Measurements from ENCODE around the gene HS2ST1.

Gene HS2ST1

DNA sequence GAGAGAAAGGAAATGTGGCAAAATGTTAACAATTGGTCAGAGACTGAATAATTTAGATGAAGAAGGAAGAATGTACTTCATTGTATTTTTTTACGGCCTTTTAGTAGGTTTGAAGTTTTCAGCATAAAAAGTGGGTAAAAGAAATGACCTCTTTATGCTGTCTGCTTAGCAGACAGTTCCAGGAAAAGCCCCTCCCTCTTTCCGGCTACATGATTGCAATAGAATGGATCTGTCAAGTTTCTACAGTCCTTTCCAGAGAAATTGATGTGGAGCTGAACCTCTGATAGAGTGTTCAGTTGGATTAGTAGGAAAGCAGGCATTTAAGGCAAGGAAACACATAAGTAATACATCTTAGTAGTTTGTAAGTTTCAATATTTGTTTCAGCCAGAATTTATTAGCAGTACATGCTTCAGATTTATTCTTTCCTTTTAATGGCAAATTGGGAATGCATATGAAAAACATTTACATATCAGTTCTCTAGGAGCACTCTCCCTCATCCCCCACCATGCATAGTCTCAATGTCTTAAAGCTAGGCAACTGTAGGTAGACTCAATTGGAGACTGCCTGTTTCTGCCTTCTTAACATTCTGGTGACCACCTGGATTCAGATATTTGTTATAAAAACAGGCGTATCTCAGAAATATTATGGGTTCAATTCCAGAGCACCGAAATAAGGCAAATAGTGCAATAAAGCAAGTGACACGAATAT is 36.4 kb downstream of the HS2ST1 start:
- H3K9me3 ChIP-seq (ENCODE audit: control insufficient read depth, insufficient read depth, low read depth, low read length), result no peaks in the 10 kb centered on the region
- peak; percentile 43; the same call in 1 of the 2 replicates for TF ChIP-seq ZBTB17 (tag by site-specific recombination; IDR thresholded peaks at IDR 0.05)
- TF ChIP-seq, protein P1, sequence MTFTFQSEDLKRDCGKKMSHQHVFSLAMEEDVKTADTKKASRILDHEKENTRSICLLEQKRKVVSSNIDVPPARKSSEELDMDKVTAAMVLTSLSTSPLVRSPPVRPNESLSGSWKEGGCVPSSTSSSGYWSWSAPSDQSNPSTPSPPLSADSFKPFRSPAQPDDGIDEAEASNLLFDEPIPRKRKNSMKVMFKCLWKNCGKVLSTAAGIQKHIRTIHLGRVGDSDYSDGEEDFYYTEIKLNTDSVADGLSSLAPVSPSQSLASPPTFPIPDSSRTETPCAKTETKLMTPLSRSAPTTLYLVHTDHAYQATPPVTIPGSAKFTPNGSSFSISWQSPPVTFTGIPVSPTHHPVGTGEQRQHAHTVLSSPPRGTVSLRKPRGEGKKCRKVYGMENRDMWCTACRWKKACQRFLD (tag by site-specific recombination; IDR thresholded peaks at IDR 0.05), result no peak
- CTCF ChIA-PET, result interaction anchor here (0.5 kb wide), 1 partner anchor 123 kb away, joined by 4 read pairs; no protein-coding TSS in a partner anchor
- 0 out of 2 replicates have a peak, but pooled peaks cover 2% of the 10 kb centered on the region for H3K4me1 ChIP-seq (ENCODE audit: control insufficient read depth, insufficient read depth, low read length)
- no peak overlapping the region for H3K27ac ChIP-seq (ENCODE audit: extremely low read depth, low read depth, low read length)
- no peak overlapping the region for H3K4me3 ChIP-seq (ENCODE audit: low read depth, low read length)
- no peaks in the 10 kb centered on the region for H3K36me3 ChIP-seq (ENCODE audit: control insufficient read depth in 2 of 2, insufficient read depth in 1 of 2, low read length in 2 of 2)
- POLR2A ChIA-PET, result no interaction called here

DNA sequence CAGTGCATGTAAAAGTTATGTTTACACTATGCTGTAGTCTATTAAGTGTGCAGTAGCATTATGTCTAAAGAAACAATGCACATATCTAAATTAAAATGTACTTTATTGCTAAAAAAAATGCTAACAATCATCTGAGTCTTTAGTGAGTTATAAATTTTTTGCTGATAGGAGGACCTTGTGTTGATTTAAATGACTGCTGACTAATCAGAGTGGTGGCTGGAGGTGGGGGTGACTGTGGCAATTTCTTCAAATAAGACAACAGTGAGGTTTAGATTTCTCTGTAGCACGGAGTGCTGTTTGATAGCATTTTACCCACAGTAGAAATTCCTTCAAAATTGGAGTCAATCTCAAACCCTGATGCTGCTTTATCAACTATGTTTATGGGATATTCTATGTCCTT is 37.0 kb downstream of the HS2ST1 start:
- Histone ChIP-seq H3K9me3 (ENCODE audit: control insufficient read depth, insufficient read depth, low read depth, low read length) (no peaks in the 10 kb centered on the region), H3K27ac (ENCODE audit: extremely low read depth, low read depth, low read length) (no peak overlapping the region), H3K4me1 (ENCODE audit: control insufficient read depth, insufficient read depth, low read length) (0 out of 2 replicates have a peak, but pooled peaks cover 2% of the 10 kb centered on the region), H3K4me3 (ENCODE audit: low read depth, low read length) (no peak overlapping the region), H3K36me3 (ENCODE audit: control insufficient read depth in 2 of 2, insufficient read depth in 1 of 2, low read length in 2 of 2) (no peaks in the 10 kb centered on the region)
- TF ChIP-seq SCRT1 (tag by site-specific recombination; IDR thresholded peaks at IDR 0.05; ENCODE audit: borderline replicate concordance) (no peak), ZNF664 (tag by site-specific recombination; IDR thresholded peaks at IDR 0.05) (peak; percentile 18; the same call in 1 of the 2 replicates), TRIM28 (IDR thresholded peaks at IDR 0.05; ENCODE audit: borderline replicate concordance, low read length) (no peak)
- ChIA-PET CTCF (interaction anchor here (0.5 to 0.6 kb wide), 2 partner anchors 10 to 124 kb away, joined by 3 to 4 read pairs; no protein-coding TSS in a partner anchor), POLR2A (no interaction called here)

DNA sequence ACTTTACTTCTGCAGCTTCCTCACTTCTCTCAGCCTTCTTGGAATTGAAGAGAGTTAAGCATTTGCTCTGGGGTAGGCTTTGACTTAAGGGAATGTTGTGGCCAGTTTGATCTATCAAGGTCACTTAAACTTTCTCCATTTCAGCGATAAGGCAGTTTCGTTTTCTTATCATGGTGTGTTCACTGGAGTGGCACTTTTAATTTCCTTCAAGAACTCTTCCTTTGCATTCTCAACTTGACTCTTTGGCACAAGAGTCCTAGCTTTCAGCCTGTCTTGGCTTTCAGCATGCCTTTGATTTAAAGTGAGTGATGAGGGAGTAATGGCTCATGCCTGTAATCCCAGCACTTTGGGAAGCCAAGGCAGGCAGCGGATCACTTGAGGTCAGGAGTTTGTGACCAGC is 38.7 kb downstream of the HS2ST1 start:
- TF ChIP-seq, protein P2, sequence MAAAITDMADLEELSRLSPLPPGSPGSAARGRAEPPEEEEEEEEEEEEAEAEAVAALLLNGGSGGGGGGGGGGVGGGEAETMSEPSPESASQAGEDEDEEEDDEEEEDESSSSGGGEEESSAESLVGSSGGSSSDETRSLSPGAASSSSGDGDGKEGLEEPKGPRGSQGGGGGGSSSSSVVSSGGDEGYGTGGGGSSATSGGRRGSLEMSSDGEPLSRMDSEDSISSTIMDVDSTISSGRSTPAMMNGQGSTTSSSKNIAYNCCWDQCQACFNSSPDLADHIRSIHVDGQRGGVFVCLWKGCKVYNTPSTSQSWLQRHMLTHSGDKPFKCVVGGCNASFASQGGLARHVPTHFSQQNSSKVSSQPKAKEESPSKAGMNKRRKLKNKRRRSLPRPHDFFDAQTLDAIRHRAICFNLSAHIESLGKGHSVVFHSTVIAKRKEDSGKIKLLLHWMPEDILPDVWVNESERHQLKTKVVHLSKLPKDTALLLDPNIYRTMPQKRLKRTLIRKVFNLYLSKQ (tag by site-specific recombination; IDR thresholded peaks at IDR 0.05; ENCODE audit: borderline replicate concordance), result no peak
- peak; percentile 69 for TF ChIP-seq PRDM1 (tag by site-specific recombination; IDR thresholded peaks at IDR 0.05)
- no peak overlapping the region for H3K4me3 ChIP-seq (ENCODE audit: low read depth, low read length)
- no peak overlapping the region for H3K27ac ChIP-seq (ENCODE audit: extremely low read depth, low read depth, low read length)
- ChIA-PET POLR2A (interaction anchor here (0.8 kb wide), 1 partner anchor 33 kb away, joined by 3 read pairs; no protein-coding TSS in a partner anchor), CTCF (interaction anchor here (0.7 to 2.0 kb wide), 2 partner anchors 12 to 78 kb away, joined by 3 to 8 read pairs; no protein-coding TSS in a partner anchor)
- no peaks in the 10 kb centered on the region for H3K9me3 ChIP-seq (ENCODE audit: control insufficient read depth, insufficient read depth, low read depth, low read length)
- no peaks in the 10 kb centered on the region for H3K36me3 ChIP-seq (ENCODE audit: control insufficient read depth in 2 of 2, insufficient read depth in 1 of 2, low read length in 2 of 2)
- 0 out of 2 replicates have a peak, but pooled peaks cover 2% of the 10 kb centered on the region for H3K4me1 ChIP-seq (ENCODE audit: control insufficient read depth, insufficient read depth, low read length)

DNA sequence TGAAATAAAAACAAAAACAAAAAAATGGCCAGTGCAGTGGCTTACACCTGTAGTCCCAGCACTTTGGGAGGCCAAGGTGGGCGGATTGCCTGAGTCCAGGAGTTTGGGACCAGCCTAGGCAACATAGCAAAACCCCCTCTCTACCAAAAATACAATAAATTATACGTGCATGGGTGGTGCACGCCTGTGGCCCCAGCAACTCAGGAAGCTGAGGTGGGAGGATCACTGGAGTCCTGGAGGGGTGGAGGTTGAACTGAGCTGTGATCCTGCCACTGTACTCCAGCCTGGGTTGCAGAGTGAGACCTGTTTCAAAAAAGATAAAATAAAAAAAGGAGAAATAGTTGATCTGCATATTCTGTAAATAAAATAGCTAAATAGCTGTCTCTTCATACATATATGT is 41.2 kb downstream of the HS2ST1 start:
- H3K27ac ChIP-seq (ENCODE audit: extremely low read depth, low read depth, low read length), result no peak overlapping the region
- CTCF ChIA-PET, result interaction anchor here (0.7 to 1.7 kb wide), 5 partner anchors 9 to 455 kb away, joined by 3 to 6 read pairs (median 4); no protein-coding TSS in a partner anchor
- TF ChIP-seq, protein P3, sequence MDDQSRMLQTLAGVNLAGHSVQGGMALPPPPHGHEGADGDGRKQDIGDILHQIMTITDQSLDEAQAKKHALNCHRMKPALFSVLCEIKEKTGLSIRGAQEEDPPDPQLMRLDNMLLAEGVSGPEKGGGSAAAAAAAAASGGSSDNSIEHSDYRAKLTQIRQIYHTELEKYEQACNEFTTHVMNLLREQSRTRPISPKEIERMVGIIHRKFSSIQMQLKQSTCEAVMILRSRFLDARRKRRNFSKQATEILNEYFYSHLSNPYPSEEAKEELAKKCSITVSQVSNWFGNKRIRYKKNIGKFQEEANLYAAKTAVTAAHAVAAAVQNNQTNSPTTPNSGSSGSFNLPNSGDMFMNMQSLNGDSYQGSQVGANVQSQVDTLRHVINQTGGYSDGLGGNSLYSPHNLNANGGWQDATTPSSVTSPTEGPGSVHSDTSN (CRISPR knock-in tag; IDR thresholded peaks at IDR 0.05), result no peak
- TF ChIP-seq ZNF473 (tag by site-specific recombination; IDR thresholded peaks at IDR 0.05) (no peak), ZNF311 (tag by site-specific recombination; IDR thresholded peaks at IDR 0.05; ENCODE audit: borderline replicate concordance) (no peak), ZNF792 (tag by site-specific recombination; IDR thresholded peaks at IDR 0.05) (no peak), ZNF544 (tag by site-specific recombination; IDR thresholded peaks at IDR 0.05) (no peak), ZNF19 (tag by site-specific recombination; IDR thresholded peaks at IDR 0.05; ENCODE audit: low read depth) (no peak), PRDM1 (tag by site-specific recombination; IDR thresholded peaks at IDR 0.05) (no peak), ZFHX2 (tag by site-specific recombination; conservative IDR thresholded peaks at IDR 0.05) (peak; percentile 54; the same call in 1 of the 2 replicates), KLF1 (tag by site-specific recombination; IDR thresholded peaks at IDR 0.05) (no peak), EGR2 (tag by site-specific recombination; IDR thresholded peaks at IDR 0.05; ENCODE audit: low read depth) (peak; percentile 72)
- TF ChIP-seq, protein P4, sequence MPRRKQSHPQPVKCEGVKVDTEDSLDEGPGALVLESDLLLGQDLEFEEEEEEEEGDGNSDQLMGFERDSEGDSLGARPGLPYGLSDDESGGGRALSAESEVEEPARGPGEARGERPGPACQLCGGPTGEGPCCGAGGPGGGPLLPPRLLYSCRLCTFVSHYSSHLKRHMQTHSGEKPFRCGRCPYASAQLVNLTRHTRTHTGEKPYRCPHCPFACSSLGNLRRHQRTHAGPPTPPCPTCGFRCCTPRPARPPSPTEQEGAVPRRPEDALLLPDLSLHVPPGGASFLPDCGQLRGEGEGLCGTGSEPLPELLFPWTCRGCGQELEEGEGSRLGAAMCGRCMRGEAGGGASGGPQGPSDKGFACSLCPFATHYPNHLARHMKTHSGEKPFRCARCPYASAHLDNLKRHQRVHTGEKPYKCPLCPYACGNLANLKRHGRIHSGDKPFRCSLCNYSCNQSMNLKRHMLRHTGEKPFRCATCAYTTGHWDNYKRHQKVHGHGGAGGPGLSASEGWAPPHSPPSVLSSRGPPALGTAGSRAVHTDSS (tag by site-specific recombination; IDR thresholded peaks at IDR 0.05), result no peak
- POLR2A ChIA-PET, result interaction anchor here (0.8 kb wide), 1 partner anchor 42 kb away, joined by 3 read pairs; the partner anchor contains the start of gene SELENOF
- H3K4me1 ChIP-seq (ENCODE audit: control insufficient read depth, insufficient read depth, low read length), result 0 out of 2 replicates have a peak, but pooled peaks cover 2% of the 10 kb centered on the region
- no peak overlapping the region for H3K4me3 ChIP-seq (ENCODE audit: low read depth, low read length)
- H3K9me3 ChIP-seq (ENCODE audit: control insufficient read depth, insufficient read depth, low read depth, low read length), result no peaks in the 10 kb centered on the region
- no peaks in the 10 kb centered on the region for H3K36me3 ChIP-seq (ENCODE audit: control insufficient read depth in 2 of 2, insufficient read depth in 1 of 2, low read length in 2 of 2)
